Memory B cell (primary cell): ENCODE data around the gene PRR30.
A peak's percentile ranks its signal among the peaks of the same experiment; 100 is the strongest.

ENCODE experiments used
- ATAC-seq: fragments of 150-1000 bp; cut with Tn5 transposase; 2 replicates; pipeline ENCODE4 v1.10.0; 2021; ENCODE audit warnings: low read depth, mild to moderate bottlenecking, moderate library complexity
- DNase-seq, 2 donors: peaks; one replicate each; pipeline ENCODE4 v3.0.0; 2022; ENCODE audit warnings: low spot score in 2 of 2
- H3K27ac Mint-ChIP-seq: one replicate; pipeline ENCODE4 v1.8.0; 2022; ENCODE audit warnings: mild to moderate bottlenecking, moderate library complexity, mixed read lengths
- H3K27me3 Mint-ChIP-seq: one replicate; pipeline ENCODE4 v1.8.0; 2022; ENCODE audit warnings: mixed read lengths
- H3K36me3 Mint-ChIP-seq: one replicate; pipeline ENCODE4 v1.8.0; 2022; ENCODE audit warnings: mild to moderate bottlenecking, mixed read lengths
- H3K4me1 Mint-ChIP-seq: one replicate; pipeline ENCODE4 v1.8.0; 2022; ENCODE audit warnings: mixed read lengths
- H3K4me3 Mint-ChIP-seq: one replicate; pipeline ENCODE4 v1.8.0; 2022; ENCODE audit warnings: mild to moderate bottlenecking, moderate library complexity, mixed read lengths
- H3K9me3 Mint-ChIP-seq: one replicate; pipeline ENCODE4 v1.8.0; 2022; ENCODE audit warnings: mixed read lengths

The PRR30 gene

GRCh38 chr2:27091746-27092695 lies 47.2 kb downstream of the PRR30 start:
- Mint-ChIP-seq H3K4me1 (peaks cover 5% of the 10 kb centered on the region), H3K36me3 (no peaks in the 10 kb centered on the region), H3K4me3 (no peak overlapping the region), H3K27ac (no peak overlapping the region), H3K9me3 (no peaks in the 10 kb centered on the region), H3K27me3 (no peaks in the 10 kb centered on the region)
- ATAC-seq (no peak), DNase-seq (no peak)

GRCh38 chr2:27089111-27089954 lies 49.9 kb downstream of the PRR30 start:
- ATAC-seq, result no peak
- Mint-ChIP-seq H3K27me3 (no peaks in the 10 kb centered on the region), H3K9me3 (no peaks in the 10 kb centered on the region), H3K4me1 (no peaks in the 10 kb centered on the region), H3K4me3 (no peak overlapping the region), H3K27ac (no peak overlapping the region), H3K36me3 (no peaks in the 10 kb centered on the region)
- DNase-seq, result no peak

GRCh38 chr2:27088634-27089033 lies 50.6 kb downstream of the PRR30 start:
- H3K4me1 Mint-ChIP-seq, result no peaks in the 10 kb centered on the region
- no peak overlapping the region for H3K4me3 Mint-ChIP-seq
- no peaks in the 10 kb centered on the region for H3K9me3 Mint-ChIP-seq
- H3K36me3 Mint-ChIP-seq, result no peaks in the 10 kb centered on the region
- ATAC-seq (no peak), DNase-seq (no peak)
- H3K27me3 Mint-ChIP-seq, result no peaks in the 10 kb centered on the region
- no peak overlapping the region for H3K27ac Mint-ChIP-seq

- H3K4me3 Mint-ChIP-seq, result peak overlapping the region; percentile 92
- H3K4me1 Mint-ChIP-seq, result no peaks in the 10 kb centered on the region
- ATAC-seq (no peak), DNase-seq (no peak)
- no peak overlapping the region for H3K27ac Mint-ChIP-seq
- no peaks in the 10 kb centered on the region for H3K27me3 Mint-ChIP-seq
- H3K36me3 Mint-ChIP-seq, result no peaks in the 10 kb centered on the region
- no peaks in the 10 kb centered on the region for H3K9me3 Mint-ChIP-seq
These were observed 51.3 kb downstream of the PRR30 start for GRCh38 chr2:27087823-27088410.
